Trophoblast cell (in vitro differentiated cells and primary cell): ENCODE data around the gene NTSR2.

Experiments used
- DNase-seq, 2 donors: peaks; one replicate each; pipeline ENCODE4 v3.0.0-alpha.2; 2016
- H2AFZ ChIP-seq: 2 replicates; pipeline ENCODE4 v1.6.1; 2013; ENCODE audit warnings: low read length, moderate library complexity, mild to moderate bottlenecking; ENCODE audit not compliant: insufficient read depth, poor library complexity
- H2AK5ac ChIP-seq: 2 replicates; pipeline ENCODE4 v1.6.1; 2013; ENCODE audit warnings: mild to moderate bottlenecking, low read length
- H2BK120ac ChIP-seq: 2 replicates; pipeline ENCODE4 v1.6.1; 2013; ENCODE audit warnings: low read length, mild to moderate bottlenecking, moderate library complexity; ENCODE audit not compliant: insufficient read depth, poor library complexity
- H2BK12ac ChIP-seq: 2 replicates; pipeline ENCODE4 v1.6.1; 2013; ENCODE audit warnings: mild to moderate bottlenecking, low read length, moderate library complexity
- H2BK5ac ChIP-seq: 2 replicates; pipeline ENCODE4 v1.6.1; 2013; ENCODE audit warnings: low read length, low read depth, moderate library complexity, mild to moderate bottlenecking; ENCODE audit not compliant: poor library complexity
- H3K14ac ChIP-seq: 2 replicates; pipeline ENCODE4 v1.6.1; 2013; ENCODE audit warnings: mild to moderate bottlenecking, low read length
- H3K18ac ChIP-seq: 2 replicates; pipeline ENCODE4 v1.6.1; 2013; ENCODE audit warnings: mild to moderate bottlenecking, low read length
- H3K23ac ChIP-seq: 2 replicates; pipeline ENCODE4 v1.6.1; 2013; ENCODE audit warnings: low read length
- H3K27ac ChIP-seq: 2 replicates; pipeline ENCODE4 v1.5.1; 2013; ENCODE audit warnings: low read depth, mild to moderate bottlenecking, inconsistent platforms, low read length, moderate library complexity
- H3K27me3 ChIP-seq: 2 replicates; pipeline ENCODE4 v1.6.1; 2013; ENCODE audit warnings: inconsistent platforms, mild to moderate bottlenecking, low read length, moderate library complexity; ENCODE audit not compliant: insufficient read depth
- H3K36me3 ChIP-seq, 2 experiments: 1 replicate in 1 of 2; 2 replicates in 1 of 2; pipeline ENCODE4 v1.6.1; 2013; ENCODE audit warnings: low read length in 2 of 2, mild to moderate bottlenecking in 2 of 2, moderate library complexity in 1 of 2; ENCODE audit not compliant: insufficient read depth in 2 of 2, control insufficient read depth in 1 of 2
- H3K4ac ChIP-seq: 2 replicates; pipeline ENCODE4 v1.6.1; 2013; ENCODE audit warnings: low read depth, mild to moderate bottlenecking, low read length, moderate library complexity
- H3K4me1 ChIP-seq, 2 experiments: 1 replicate in 1 of 2; 2 replicates in 1 of 2; pipeline ENCODE4 v1.6.1; 2013; ENCODE audit warnings: low read length in 2 of 2, mild to moderate bottlenecking in 2 of 2, moderate library complexity in 1 of 2; ENCODE audit not compliant: insufficient read depth in 2 of 2, control insufficient read depth in 1 of 2
- H3K4me2 ChIP-seq: 2 replicates; pipeline ENCODE4 v1.6.1; 2013; ENCODE audit warnings: inconsistent platforms, mild to moderate bottlenecking, low read length, moderate library complexity
- H3K4me3 ChIP-seq: 2 replicates; pipeline ENCODE4 v1.5.1; 2013; ENCODE audit warnings: mild to moderate bottlenecking, low read depth, low read length, inconsistent platforms
- H3K79me1 ChIP-seq: one replicate; pipeline ENCODE4 v1.6.1; 2013; ENCODE audit warnings: low read length
- H3K79me2 ChIP-seq: 2 replicates; pipeline ENCODE4 v1.6.1; 2013; ENCODE audit warnings: low read length, mild to moderate bottlenecking; ENCODE audit not compliant: control insufficient read depth, insufficient read depth, poor library complexity
- H3K9ac ChIP-seq: 2 replicates; pipeline ENCODE4 v1.6.1; 2013; ENCODE audit warnings: mild to moderate bottlenecking, low read length
- H3K9me3 ChIP-seq: 2 replicates; pipeline ENCODE4 v1.6.1; 2013; ENCODE audit warnings: low read depth, mild to moderate bottlenecking, control low read depth, inconsistent platforms, low read length; ENCODE audit not compliant: insufficient read depth
- H4K12ac ChIP-seq: 2 replicates; pipeline ENCODE4 v1.6.1; 2013; ENCODE audit warnings: low read depth, mild to moderate bottlenecking, low read length, moderate library complexity
- H4K8ac ChIP-seq: 2 replicates; pipeline ENCODE4 v1.6.1; 2013; ENCODE audit warnings: low read depth, mild to moderate bottlenecking, low read length, moderate library complexity
- H4K91ac ChIP-seq: one replicate; pipeline ENCODE4 v1.6.1; 2013; ENCODE audit warnings: low read depth, mild to moderate bottlenecking, low read length, moderate library complexity
- WGBS: extraction: QIAGEN DNeasy Blood & Tissue Kit; methylation state at CpG from one replicate; pipeline ENCODE4 v1.1.7; 2013; ENCODE audit warnings: missing lambda C conversion rate; ENCODE audit not compliant: insufficient read length, insufficient coverage; ENCODE audit errors: extremely low coverage; 5-methylcytosine and 5-hydroxymethylcytosine counted together

The NTSR2 gene

DNA sequence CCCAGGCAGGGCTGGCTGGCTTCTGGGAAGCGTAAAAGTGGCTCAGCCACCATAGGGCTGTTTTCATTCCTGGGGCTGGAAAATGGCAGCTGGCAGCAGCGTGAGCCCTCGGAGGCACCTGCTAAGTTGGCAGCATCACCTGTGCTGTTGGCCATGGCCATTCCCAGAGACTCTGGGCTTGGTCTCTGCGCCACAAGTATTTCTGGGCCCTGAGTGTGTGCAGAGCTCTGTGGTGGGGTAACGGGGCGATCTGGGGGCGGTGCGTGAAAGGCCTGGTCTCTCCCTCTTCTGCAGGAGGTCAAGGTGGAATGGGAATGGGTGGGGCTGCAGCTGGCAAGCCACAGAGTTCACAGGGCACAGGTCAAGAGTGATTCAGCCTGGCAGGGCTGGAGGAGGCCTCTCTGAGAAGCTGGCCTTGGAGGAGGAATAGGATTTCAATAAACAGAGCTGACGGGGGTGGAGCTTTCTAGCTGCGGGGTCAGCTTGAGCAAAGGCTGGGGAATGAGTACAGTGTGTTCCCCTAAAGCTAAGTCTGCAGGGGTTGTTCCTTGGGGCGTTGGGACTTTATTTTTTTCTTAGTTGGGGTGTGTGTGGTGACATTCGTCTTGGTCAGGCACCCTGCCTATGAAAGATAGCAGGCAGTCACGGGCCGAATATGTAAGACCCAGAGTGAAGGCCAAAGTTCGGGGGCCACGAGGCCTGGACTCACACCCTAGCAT lies 10.3 kb upstream of the NTSR2 start:
- Histone ChIP-seq H2BK120ac (no peak overlapping the region), H3K4me2 (no peak overlapping the region), H2BK12ac (no peak overlapping the region), H3K27ac (no peak overlapping the region), H2AFZ (no peak overlapping the region), H3K9me3 (peaks cover 4% of the 10 kb centered on the region), H2BK5ac (no peak overlapping the region), H2AK5ac (no peak overlapping the region), H3K4me3 (no peak overlapping the region), H4K91ac (no peak overlapping the region), H3K14ac (no peak overlapping the region), H4K12ac (no peak overlapping the region), H3K79me2 (no peaks in the 10 kb centered on the region), H3K18ac (no peak overlapping the region), H4K8ac (no peak overlapping the region), H3K36me3 (no peaks in the 10 kb centered on the region), H3K79me1 (no peaks in the 10 kb centered on the region), H3K23ac (no peak overlapping the region), H3K9ac (no peak overlapping the region), H3K4me1 (peaks cover 0 to 3% of the 10 kb centered on the region in 2 experiments), H3K4ac (no peak overlapping the region), H3K27me3 (no peaks in the 10 kb centered on the region)
- no CpG with 5 or more reads among the region's 16 CpGs for WGBS
- DNase-seq: no peak

DNA sequence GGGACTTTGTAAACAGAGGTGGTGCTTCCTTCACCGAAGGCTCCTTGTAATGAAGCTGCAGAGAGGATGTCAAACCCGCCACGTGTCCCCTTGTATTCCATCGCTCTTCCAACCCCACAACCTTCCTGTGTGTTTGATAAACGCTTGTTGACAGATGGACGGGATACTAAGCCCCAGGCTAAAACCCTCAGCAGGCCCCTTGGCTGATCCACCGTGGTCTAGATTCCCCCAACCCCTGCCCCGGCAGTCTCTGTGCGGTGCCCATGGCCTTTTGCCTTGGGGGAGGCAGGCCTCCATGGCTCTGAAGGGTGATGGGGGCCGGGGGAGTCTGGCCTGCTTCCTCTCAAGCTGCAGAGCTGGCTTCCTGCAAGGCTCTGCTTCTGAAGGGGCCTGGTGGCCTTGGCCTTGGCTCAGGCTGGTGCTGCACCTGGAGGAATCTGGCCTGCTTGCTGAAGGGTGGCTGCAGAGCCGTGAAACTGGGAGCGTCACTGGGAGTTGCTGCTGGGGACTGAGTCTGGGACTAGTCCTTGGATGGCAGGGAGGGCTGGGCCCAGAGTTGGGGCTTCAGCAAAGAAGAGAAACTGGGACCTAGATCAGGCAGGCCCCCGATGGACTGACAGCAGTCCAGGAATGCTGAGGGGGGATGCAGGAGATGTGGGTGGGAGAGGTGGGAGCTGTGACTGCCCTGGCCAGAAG lies 9.6 kb upstream of the NTSR2 start:
- peaks cover 3% of the 10 kb centered on the region for H3K9me3 ChIP-seq
- H3K27me3 ChIP-seq: no peaks in the 10 kb centered on the region
- no peak overlapping the region for H4K8ac ChIP-seq
- H3K27ac ChIP-seq: no peak overlapping the region
- H3K79me2 ChIP-seq: no peaks in the 10 kb centered on the region
- no peak overlapping the region for H3K4ac ChIP-seq
- no peak overlapping the region for H2BK12ac ChIP-seq
- no peak overlapping the region for H3K9ac ChIP-seq
- H2BK120ac ChIP-seq: no peak overlapping the region
- no peak overlapping the region for H3K4me3 ChIP-seq
- no peaks in the 10 kb centered on the region for H3K36me3 ChIP-seq
- peaks cover 0 to 3% of the 10 kb centered on the region in 2 experiments for H3K4me1 ChIP-seq
- no peak overlapping the region for H2BK5ac ChIP-seq
- H3K18ac ChIP-seq: no peak overlapping the region
- no peaks in the 10 kb centered on the region for H3K79me1 ChIP-seq
- no peak overlapping the region for H2AK5ac ChIP-seq
- WGBS: no CpG with 5 or more reads among the region's 13 CpGs
- no peak overlapping the region for H3K14ac ChIP-seq
- no peak overlapping the region for H2AFZ ChIP-seq
- no peak overlapping the region for H4K91ac ChIP-seq
- no peak for DNase-seq
- no peak overlapping the region for H3K4me2 ChIP-seq
- H4K12ac ChIP-seq: no peak overlapping the region
- H3K23ac ChIP-seq: no peak overlapping the region

DNA sequence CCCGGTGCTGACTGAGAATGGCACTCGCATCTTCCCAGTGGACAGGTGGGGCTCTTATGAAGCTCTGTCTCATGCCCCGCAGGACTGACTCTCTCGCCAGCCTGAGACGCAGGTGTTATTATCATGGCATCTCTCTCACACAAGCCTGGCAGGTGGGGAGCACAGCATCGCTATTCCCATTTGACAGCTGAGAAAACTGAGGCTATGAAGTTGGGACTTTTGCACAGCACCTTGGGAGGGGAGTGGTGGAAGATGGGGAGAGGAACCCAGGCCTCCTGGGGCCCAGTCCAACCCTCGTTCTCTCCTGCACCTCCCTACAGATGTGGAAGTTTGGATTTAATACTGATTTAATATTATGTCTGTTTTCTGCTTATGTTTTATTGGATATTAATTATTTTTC lies 9.0 kb upstream of the NTSR2 start:
- Histone ChIP-seq H3K36me3 (no peaks in the 10 kb centered on the region), H2AK5ac (no peak overlapping the region), H3K18ac (no peak overlapping the region), H3K79me1 (no peaks in the 10 kb centered on the region), H4K12ac (no peak overlapping the region), H3K4me1 (peaks cover 0 to 3% of the 10 kb centered on the region in 2 experiments), H3K9me3 (peaks cover 3% of the 10 kb centered on the region), H4K91ac (no peak overlapping the region), H3K23ac (no peak overlapping the region), H3K14ac (no peak overlapping the region), H4K8ac (no peak overlapping the region), H3K27me3 (no peaks in the 10 kb centered on the region), H2BK120ac (no peak overlapping the region), H3K79me2 (no peaks in the 10 kb centered on the region), H3K4ac (no peak overlapping the region), H2AFZ (no peak overlapping the region), H2BK12ac (no peak overlapping the region), H3K4me2 (no peak overlapping the region), H3K4me3 (no peak overlapping the region), H3K27ac (no peak overlapping the region), H3K9ac (no peak overlapping the region), H2BK5ac (no peak overlapping the region)
- no CpG with 5 or more reads among the region's 7 CpGs for WGBS
- DNase-seq: no peak

DNA sequence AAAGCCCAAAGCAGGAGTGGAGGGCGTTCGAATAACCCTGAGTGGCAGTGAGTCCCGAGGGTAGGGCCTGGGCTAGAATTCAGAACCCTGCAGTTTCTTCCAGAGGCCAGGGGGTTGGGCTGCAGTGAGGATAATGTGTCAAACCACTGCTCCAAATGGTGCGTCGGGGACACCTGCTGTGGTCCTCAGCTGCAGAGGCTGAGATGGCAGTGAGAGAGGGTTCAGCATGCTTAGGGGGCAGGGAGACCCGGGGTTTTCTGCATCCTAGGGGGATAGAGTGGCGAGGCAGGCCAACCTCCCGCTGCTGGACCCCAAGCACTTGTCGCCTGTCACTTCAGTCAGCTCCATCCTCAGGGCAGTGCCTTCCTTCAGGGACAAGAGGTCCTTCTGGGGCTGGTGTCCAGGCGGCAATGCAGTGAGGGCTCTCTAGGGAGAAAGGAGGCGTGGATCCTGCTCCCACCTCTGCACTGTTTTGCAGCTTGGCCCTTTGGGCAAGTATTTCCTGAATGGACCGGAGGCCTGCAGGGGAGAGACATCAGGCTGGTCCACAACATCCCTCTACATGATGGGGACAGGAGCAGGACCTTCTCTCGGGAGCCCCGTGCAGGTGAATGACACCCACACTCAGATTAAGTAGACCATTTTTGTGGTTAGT lies 8.4 kb upstream of the NTSR2 start:
- no peak overlapping the region for H4K91ac ChIP-seq
- peaks cover 0 to 3% of the 10 kb centered on the region in 2 experiments for H3K4me1 ChIP-seq
- H3K9ac ChIP-seq: no peak overlapping the region
- H3K4me3 ChIP-seq: peak overlapping the region; percentile 34
- H3K4me2 ChIP-seq: no peak overlapping the region
- no peak overlapping the region for H3K14ac ChIP-seq
- H4K12ac ChIP-seq: no peak overlapping the region
- no CpG with 5 or more reads among the region's 14 CpGs for WGBS
- H3K23ac ChIP-seq: no peak overlapping the region
- H2BK120ac ChIP-seq: no peak overlapping the region
- H3K79me1 ChIP-seq: no peaks in the 10 kb centered on the region
- no peak overlapping the region for H2AFZ ChIP-seq
- H2AK5ac ChIP-seq: no peak overlapping the region
- no peaks in the 10 kb centered on the region for H3K79me2 ChIP-seq
- H2BK5ac ChIP-seq: no peak overlapping the region
- H3K27me3 ChIP-seq: no peaks in the 10 kb centered on the region
- H3K4ac ChIP-seq: no peak overlapping the region
- no peaks in the 10 kb centered on the region for H3K36me3 ChIP-seq
- no peak overlapping the region for H2BK12ac ChIP-seq
- no peak for DNase-seq
- no peak overlapping the region for H3K18ac ChIP-seq
- no peak overlapping the region for H4K8ac ChIP-seq
- no peak overlapping the region for H3K27ac ChIP-seq
- H3K9me3 ChIP-seq: peaks cover 3% of the 10 kb centered on the region
